ENCODE measurements around the gene KLB. TPM values are rescaled to one million over a fixed set of nuclear protein-coding genes. Genes with fewer than 3 reads are reported as not detected.
A peak's percentile ranks its signal among the peaks of the same experiment; 100 is the strongest.
"Not testable (repeated sequence)": the region's sequence is repeated elsewhere in the genome, so short reads cannot be mapped to it uniquely, and the experiment has no call there.

The KLB gene
- polyA plus RNA-seq, 1 donor from 2014 or later = not detected

DNA sequence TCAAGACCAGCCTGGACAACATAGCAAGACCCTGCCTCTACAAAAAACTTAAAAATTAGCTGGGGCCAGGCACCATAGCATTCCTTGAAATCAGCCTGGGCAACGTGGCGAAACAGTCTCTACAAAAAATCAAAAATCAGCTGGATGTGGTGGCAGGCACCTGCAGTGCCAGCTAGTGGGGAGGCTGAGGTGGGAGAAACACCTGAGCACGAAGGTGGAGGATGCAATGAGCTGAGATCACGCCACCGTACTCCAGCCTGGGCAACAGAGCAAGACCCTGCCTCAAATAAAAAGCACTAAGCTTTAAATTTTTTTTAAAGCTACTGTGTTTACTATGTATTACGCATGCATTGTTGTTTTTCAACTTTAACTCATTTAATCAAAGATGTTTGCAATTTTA lies 48.8 kb downstream of the KLB start:
- TF ChIP-seq REST (IDR thresholded peaks at IDR 0.05; ENCODE audit: borderline replicate concordance) (no peak), CTCF (IDR thresholded peaks at IDR 0.05; ENCODE audit: poor library complexity, severe bottlenecking) (no peak), TAF1 (IDR thresholded peaks at IDR 0.05; ENCODE audit: low read depth) (no peak), RAD21 (conservative IDR thresholded peaks at IDR 0.05) (no peak), POLR2AphosphoS5 (IDR thresholded peaks at IDR 0.05) (no peak)
- H3K4me3 ChIP-seq (ENCODE audit: low read length) = no peak overlapping the region
- H3K79me2 ChIP-seq (replicated peaks; ENCODE audit: insufficient read depth, low read length) = peaks cover 22% of the 10 kb centered on the region
- peaks cover 5% of the 10 kb centered on the region for H3F3A ChIP-seq (ENCODE audit: insufficient read depth, low read length, poor library complexity, severe bottlenecking)
- H3K27me3 ChIP-seq (ENCODE audit: insufficient read depth, low read depth, low read length) = no peaks in the 10 kb centered on the region
- no peaks in the 10 kb centered on the region for H3K9me2 ChIP-seq (ENCODE audit: insufficient read depth, low read length)
- H3K9me3 ChIP-seq (ENCODE audit: low read length) = no peaks in the 10 kb centered on the region
- no peak overlapping the region for H3K9ac ChIP-seq (ENCODE audit: low read length)
- H4K20me1 ChIP-seq (ENCODE audit: insufficient read depth) = peaks cover 3% of the 10 kb centered on the region
- H3K36me3 ChIP-seq (ENCODE audit: insufficient read depth, low read length) = peaks cover 14% of the 10 kb centered on the region
- no peak overlapping the region for H3K4me2 ChIP-seq (ENCODE audit: low read length)
- H2AFZ ChIP-seq (ENCODE audit: low read depth, low read length) = no peak overlapping the region
- H3K27ac ChIP-seq (ENCODE audit: low read length) = no peak overlapping the region

DNA sequence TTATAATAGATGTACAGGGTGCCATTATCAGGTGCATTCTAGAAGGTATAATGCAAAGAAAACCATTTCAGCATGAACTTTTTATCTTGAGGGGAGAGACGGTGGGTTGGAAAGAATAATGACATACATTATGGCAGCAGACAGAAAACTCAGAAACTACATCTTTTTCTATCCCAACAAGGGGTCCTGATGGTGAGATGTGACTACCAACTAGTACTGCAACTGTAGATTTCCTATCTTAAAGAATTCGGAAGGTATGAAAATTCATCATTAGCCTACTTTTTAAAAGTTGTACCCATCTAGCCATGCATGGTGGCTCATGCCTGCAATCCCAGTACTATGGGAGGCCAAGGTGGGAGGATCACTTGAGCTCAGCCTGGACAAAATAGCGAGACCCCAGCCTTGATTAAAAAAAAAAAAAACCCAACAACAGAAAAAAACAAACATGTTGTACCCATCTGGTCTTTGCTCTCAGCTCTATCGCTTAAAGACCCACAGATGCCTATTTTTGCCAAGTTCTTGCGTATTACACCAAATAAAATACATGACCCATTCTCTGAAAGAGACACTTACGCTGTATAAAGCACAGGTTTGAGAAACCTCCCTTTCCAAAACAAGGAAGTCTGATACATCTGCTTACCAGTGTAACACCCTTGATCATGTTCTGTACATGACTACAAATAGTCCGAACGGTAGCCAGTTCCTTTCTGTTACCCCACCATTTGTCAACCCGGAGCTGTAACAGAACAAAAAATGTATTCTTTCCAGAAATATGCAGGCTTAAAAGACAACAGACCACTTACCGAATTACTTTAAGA lies 50.4 kb downstream of the KLB start:
- Histone ChIP-seq H3K4me3 (ENCODE audit: low read length) (peak overlapping the region; percentile 94), H3K36me3 (ENCODE audit: insufficient read depth, low read length) (peaks cover 14% of the 10 kb centered on the region), H3K79me2 (replicated peaks; ENCODE audit: insufficient read depth, low read length) (peaks cover 22% of the 10 kb centered on the region), H3K9me2 (ENCODE audit: insufficient read depth, low read length) (no peaks in the 10 kb centered on the region), H3F3A (ENCODE audit: insufficient read depth, low read length, poor library complexity, severe bottlenecking) (peaks cover 5% of the 10 kb centered on the region), H3K27me3 (ENCODE audit: insufficient read depth, low read depth, low read length) (no peaks in the 10 kb centered on the region), H4K20me1 (ENCODE audit: insufficient read depth) (peaks cover 3% of the 10 kb centered on the region), H2AFZ (ENCODE audit: low read depth, low read length) (no peak overlapping the region), H3K9ac (ENCODE audit: low read length) (peak overlapping the region; percentile 97), H3K4me2 (ENCODE audit: low read length) (peak overlapping the region; percentile 86), H3K27ac (ENCODE audit: low read length) (no peak overlapping the region), H3K9me3 (ENCODE audit: low read length) (no peaks in the 10 kb centered on the region)
- TF ChIP-seq TAF1 (IDR thresholded peaks at IDR 0.05; ENCODE audit: low read depth) (no peak), EP300 (conservative IDR thresholded peaks at IDR 0.05; ENCODE audit: poor library complexity, severe bottlenecking) (no peak), SMC3 (conservative IDR thresholded peaks at IDR 0.05; ENCODE audit: poor library complexity) (no peak), RAD21 (conservative IDR thresholded peaks at IDR 0.05) (no peak), EZH2 (IDR thresholded peaks at IDR 0.05; ENCODE audit: borderline replicate concordance, insufficient read depth, low read length, poor library complexity, severe bottlenecking) (no peak), REST (IDR thresholded peaks at IDR 0.05; ENCODE audit: borderline replicate concordance) (no peak), MXI1 (conservative IDR thresholded peaks at IDR 0.05; ENCODE audit: poor library complexity, severe bottlenecking) (no peak), POLR2AphosphoS5 (IDR thresholded peaks at IDR 0.05) (no peak), CTCF (IDR thresholded peaks at IDR 0.05; ENCODE audit: poor library complexity, severe bottlenecking) (no peak)

GRCh38 chr4:39458161-39458504 lies 51.4 kb downstream of the KLB start:
- Histone ChIP-seq H3K4me3 (ENCODE audit: low read length) (peak overlapping the region; percentile 94), H3K36me3 (ENCODE audit: insufficient read depth, low read length) (peaks cover 14% of the 10 kb centered on the region), H3K79me2 (replicated peaks; ENCODE audit: insufficient read depth, low read length) (peaks cover 22% of the 10 kb centered on the region), H3K9ac (ENCODE audit: low read length) (peak overlapping the region; percentile 97), H2AFZ (ENCODE audit: low read depth, low read length) (peak overlapping the region; percentile 100), H3K27ac (ENCODE audit: low read length) (peak overlapping the region; percentile 95), H3K4me2 (ENCODE audit: low read length) (peak overlapping the region; percentile 86)
- H3K27me3 ChIP-seq (ENCODE audit: insufficient read depth, low read depth, low read length); H4K20me1 ChIP-seq (ENCODE audit: insufficient read depth); H3K9me3 ChIP-seq (ENCODE audit: low read length); H3K9me2 ChIP-seq (ENCODE audit: insufficient read depth, low read length); H3F3A ChIP-seq (ENCODE audit: insufficient read depth, low read length, poor library complexity, severe bottlenecking): not testable (repeated sequence)
